Fibroblast of the aortic adventitia (primary cell): ENCODE data around the gene PSAT1. TPM values are rescaled to one million over a fixed set of nuclear protein-coding genes. Genes with fewer than 3 reads are reported as not detected.
A peak's percentile ranks its signal among the peaks of the same experiment; 100 is the strongest.

ENCODE experiments used
- DNase-seq: peaks from one replicate; pipeline ENCODE4 v3.0.0-alpha.2; 2010; ENCODE audit warnings: low read depth
- H3K4me3 ChIP-seq: 2 replicates; pipeline ENCODE4 v1.5.1; 2011; ENCODE audit warnings: low read depth, mild to moderate bottlenecking, control low read depth, low read length, moderate library complexity
- CTCF ChIP-seq: IDR thresholded peaks from 2 replicates; pipeline ENCODE4 v1.5.1; 2011; ENCODE audit warnings: mild to moderate bottlenecking, low read length, control low read depth, inconsistent platforms; ENCODE audit not compliant: insufficient read depth
- total RNA-seq: library from RNA; depleted of rRNA; stranded (reverse); fragments of >200 nt; gene quantifications from 2 replicates; pipeline ENCODE4 v1.2.3, GENCODE V29; 2012; ENCODE audit warnings: low replicate concordance

Gene PSAT1
- total RNA-seq, 1 donor = 308 TPM

DNA sequence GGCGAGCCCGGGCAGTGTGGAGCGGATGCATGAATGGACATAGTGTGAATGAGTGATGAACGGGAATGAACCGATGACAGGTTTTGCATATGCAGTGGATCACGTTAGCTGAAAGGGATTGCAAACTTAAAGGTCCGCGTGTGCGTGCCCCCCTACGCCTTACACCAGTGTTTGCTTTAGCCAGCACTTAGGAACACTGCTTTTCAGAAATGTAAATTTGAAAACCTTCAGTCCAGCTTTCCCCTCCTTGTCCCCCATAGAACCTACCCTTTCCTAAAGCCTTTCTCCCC lies 692 bp downstream of the PSAT1 start:
- no peak for DNase-seq
- peak overlapping the region; percentile 95 for H3K4me3 ChIP-seq
- TF ChIP-seq CTCF = no peak

DNA sequence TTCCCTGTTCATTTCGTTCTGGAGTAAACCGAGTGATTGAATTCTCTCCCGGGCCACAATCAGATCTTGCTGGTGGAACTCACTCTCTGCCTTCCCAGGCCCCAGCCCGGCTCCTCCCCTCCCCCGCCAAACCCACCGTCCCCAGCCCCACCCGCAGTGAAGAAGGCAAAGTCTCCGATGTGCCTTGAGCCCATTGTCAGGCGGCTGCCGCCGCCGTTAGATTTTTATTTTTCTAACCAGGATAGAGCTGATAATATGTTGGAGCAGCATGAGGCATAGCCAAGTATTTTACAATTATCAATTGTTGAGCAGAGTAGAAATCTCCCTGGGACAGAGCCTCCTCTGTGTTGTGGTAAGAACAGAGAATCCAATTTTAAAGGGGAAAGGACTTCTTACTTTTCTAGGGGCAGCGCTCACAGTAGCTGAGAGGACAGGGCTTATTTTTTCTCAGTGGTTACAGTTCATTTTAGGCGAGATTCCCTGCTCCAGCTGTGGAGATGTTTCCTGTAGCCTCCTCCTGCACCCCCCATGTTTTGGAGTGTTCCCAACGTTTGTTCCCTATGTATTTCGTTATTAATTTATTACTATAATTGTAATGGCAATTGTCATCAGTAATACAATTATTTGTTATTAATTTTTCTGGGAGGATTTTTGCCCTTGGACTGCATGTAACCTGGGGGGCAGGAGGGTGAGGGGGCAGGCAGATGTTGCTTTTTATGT lies 1.3 kb downstream of the PSAT1 start:
- TF ChIP-seq CTCF = no peak
- no peak for DNase-seq
- H3K4me3 ChIP-seq = peak overlapping the region; percentile 95

GRCh38 chr9:78300209-78300608 lies 3.3 kb downstream of the PSAT1 start:
- no peak overlapping the region for H3K4me3 ChIP-seq
- no peak for TF ChIP-seq CTCF
- no peak for DNase-seq

GRCh38 chr9:78301466-78301865 lies 4.5 kb downstream of the PSAT1 start:
- H3K4me3 ChIP-seq = no peak overlapping the region
- no peak for DNase-seq
- TF ChIP-seq CTCF = no peak

DNA sequence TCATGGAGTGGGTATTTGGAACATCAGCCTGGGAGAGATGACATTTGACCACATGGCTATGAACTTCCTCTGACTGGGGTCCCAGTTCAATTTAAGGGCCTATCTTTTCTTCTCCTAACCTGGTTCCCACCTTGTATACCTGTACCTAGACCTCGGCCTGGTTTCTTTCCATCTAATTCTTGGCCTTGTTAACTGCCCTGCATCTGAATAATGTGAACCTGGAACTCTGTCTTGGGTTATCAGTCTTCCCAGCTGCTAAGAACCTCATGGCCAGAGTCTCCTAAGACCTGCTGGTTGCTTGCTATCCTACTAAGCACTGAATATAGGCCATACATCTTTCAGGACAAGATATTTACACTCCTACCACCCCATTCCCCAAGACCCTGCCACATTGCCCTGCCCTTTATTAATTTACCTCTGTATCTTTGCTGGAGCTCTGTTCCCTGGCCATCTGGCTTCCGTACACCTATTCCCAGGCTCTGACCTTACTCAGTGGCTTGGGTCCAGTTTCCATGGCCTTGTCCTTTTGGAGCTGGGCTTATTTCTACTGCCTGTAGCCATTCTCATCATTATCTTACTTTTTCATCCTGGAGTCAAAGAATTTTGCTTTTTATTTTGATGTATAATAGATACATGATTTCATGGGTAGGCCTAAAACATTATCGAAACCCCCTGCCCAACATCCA lies 6.6 kb downstream of the PSAT1 start:
- no peak for DNase-seq
- TF ChIP-seq CTCF = no peak
- H3K4me3 ChIP-seq = no peak overlapping the region

DNA sequence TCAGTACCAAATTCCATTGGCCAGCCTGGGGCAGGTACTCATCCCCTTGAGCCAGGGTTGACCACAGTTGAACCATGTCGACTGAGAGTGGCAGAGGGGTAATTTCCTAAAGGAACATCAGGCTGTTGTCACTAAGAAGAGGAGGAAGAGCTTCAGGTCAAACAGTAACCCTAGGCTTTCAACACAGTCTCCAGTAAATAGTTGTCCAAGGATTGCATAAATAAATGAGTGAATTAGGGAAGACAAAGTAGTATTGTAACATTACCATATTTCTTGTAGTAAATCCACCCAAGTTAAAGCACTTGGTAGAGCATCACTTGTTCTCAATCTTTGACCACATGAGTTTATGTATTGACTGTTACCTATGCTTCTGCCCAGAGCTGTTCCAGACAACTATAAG lies 7.4 kb downstream of the PSAT1 start:
- no peak for DNase-seq
- no peak for TF ChIP-seq CTCF
- H3K4me3 ChIP-seq = no peak overlapping the region
